HCT116 (cell line): ENCODE data around the gene GOLGA6L7. TPM values are rescaled to one million over a fixed set of nuclear protein-coding genes. Genes with fewer than 3 reads are reported as not detected.
"Not testable (repeated sequence)": the region's sequence is repeated elsewhere in the genome, so short reads cannot be mapped to it uniquely, and the experiment has no call there.

ENCODE experiments used
- ATAC-seq: fragments of 200-7000 bp; cut with Tn5 transposase; 2 replicates; pipeline ENCODE4 v1.9.1; 2020; ENCODE audit warnings: mild to moderate bottlenecking, moderate library complexity
- BruUV-seq: library from RNA; stranded (reverse); fragments of 400-500 nt; replicated peaks from 2 replicates; lab custom pipeline; 2021; lab: Mats Ljungman, UMichigan
- CTCF ChIA-PET: fragments of 300-600 bp; sonication (Branson Sonifier 250); formaldehyde crosslinking; loops from one replicate; lab custom pipeline; 2021; ENCODE audit warnings: antibody characterized with exemption; lab: Charles Lee
- POLR2A ChIA-PET: fragments of 300-600, 350-600 bp; sonication (Branson Sonifier 250); formaldehyde crosslinking; loops from one replicate; lab custom pipeline; 2021; ENCODE audit warnings: antibody characterized with exemption; lab: Charles Lee
- RAD21 ChIA-PET, 2 experiments: fragments of 300-600 bp; sonication (Branson Sonifier 250); formaldehyde crosslinking; loops; one replicate each; lab custom pipeline; 2023; ENCODE audit warnings: low total read pairs in 2 of 2; ENCODE audit not compliant: uncharacterized antibody in 2 of 2, unreplicated experiment in 2 of 2, low non-redundant PET in 1 of 2; lab: Charles Lee
- DNase-seq: peaks from one replicate; pipeline ENCODE4 v3.0.0-alpha.2; 2010; ENCODE audit warnings: low read depth, low spot score
- H2AFZ ChIP-seq: fragments of 200-600 bp; shearing (Covaris generic), sonication (generic); 2 replicates; pipeline ENCODE4 v1.6.1; 2017; ENCODE audit warnings: low read depth, mixed run types, mixed read lengths, antibody characterized with exemption, low read length; ENCODE audit not compliant: poor library complexity, severe bottlenecking
- H3K27ac ChIP-seq: 2 replicates; pipeline ENCODE4 v1.5.1; 2012; ENCODE audit warnings: low read depth, low read length
- H3K27me3 ChIP-seq: fragments of 200-600 bp; sonication (generic); 2 replicates; pipeline ENCODE4 v1.6.1; 2016; ENCODE audit warnings: mixed run types, low read length, mixed read lengths; ENCODE audit not compliant: insufficient read depth
- H3K36me3 ChIP-seq, 2 experiments: fragments of 200-500 bp in 1 of 2; fragments of 200-600 bp in 1 of 2; sonication (Bioruptor generic) in 1 of 2; sonication (generic) in 1 of 2; 2 replicates each; pipeline versions ENCODE4 v1.5.1 to v1.6.1; 2014 to 2016; ENCODE audit warnings: low read length in 2 of 2, inconsistent platforms in 1 of 2, mixed read lengths in 1 of 2, mixed run types in 1 of 2; ENCODE audit not compliant: insufficient read depth in 2 of 2, control insufficient read depth in 1 of 2
- H3K4me1 ChIP-seq, 2 experiments: fragments of 200-600 bp in 1 of 2; sonication (generic) in 1 of 2; 2 replicates each; pipeline versions ENCODE4 v1.5.1 to v1.6.1; 2012 to 2017; ENCODE audit warnings: low read length in 2 of 2, inconsistent platforms in 1 of 2, mild to moderate bottlenecking in 1 of 2, mixed read lengths in 1 of 2, mixed run types in 1 of 2, moderate library complexity in 1 of 2; ENCODE audit not compliant: insufficient read depth in 2 of 2, control insufficient read depth in 1 of 2
- H3K4me2 ChIP-seq: fragments of 200-600 bp; sonication (generic); 2 replicates; pipeline ENCODE4 v1.6.1; 2017; ENCODE audit warnings: mixed run types, low read length, mixed read lengths
- H3K4me3 ChIP-seq, 2 experiments: fragments of 200-600 bp in 1 of 2; sonication (generic) in 1 of 2; replicated peaks in 1 of 2; 2 replicates each; pipeline ENCODE4 v1.5.1; 2011 to 2016; ENCODE audit warnings: low read length in 2 of 2, control low read depth in 1 of 2, low read depth in 1 of 2, mild to moderate bottlenecking in 1 of 2, mixed read lengths in 1 of 2, mixed run types in 1 of 2
- H3K79me2 ChIP-seq: fragments of 200-600 bp; sonication (generic); 2 replicates; pipeline ENCODE4 v1.6.1; 2017; ENCODE audit warnings: mild to moderate bottlenecking, mixed run types, low read length, moderate library complexity, mixed read lengths; ENCODE audit not compliant: insufficient read depth
- H3K9ac ChIP-seq: fragments of 200-600 bp; sonication (generic); 2 replicates; pipeline ENCODE4 v1.6.1; 2016; ENCODE audit warnings: low read length, mixed read lengths
- H3K9me2 ChIP-seq: fragments of 200-600 bp; sonication (generic), shearing (Covaris generic); 2 replicates; pipeline ENCODE4 v1.6.1; 2017; ENCODE audit warnings: mixed run types, mild to moderate bottlenecking, moderate library complexity; ENCODE audit not compliant: insufficient read depth
- H3K9me3 ChIP-seq, 2 experiments: fragments of 200-500 bp in 1 of 2; fragments of 200-600 bp in 1 of 2; sonication (Bioruptor generic) in 1 of 2; sonication (generic) in 1 of 2; 2 replicates each; pipeline ENCODE4 v1.6.1; 2014 to 2017; ENCODE audit warnings: low read length in 2 of 2, mixed read lengths in 2 of 2, inconsistent platforms in 1 of 2, low read depth in 1 of 2, mild to moderate bottlenecking in 1 of 2, mixed run types in 1 of 2, moderate library complexity in 1 of 2; ENCODE audit not compliant: control insufficient read depth in 1 of 2, insufficient read depth in 1 of 2
- H4K20me1 ChIP-seq: fragments of 200-600 bp; sonication (generic), shearing (Covaris generic); 2 replicates; pipeline ENCODE4 v1.6.1; 2017; ENCODE audit warnings: mixed run types, mild to moderate bottlenecking, moderate library complexity; ENCODE audit not compliant: insufficient read depth
- intact Hi-C: fragments of 100-400 bp; cut with micrococcal nuclease; formaldehyde crosslinking; loops from 2 replicates; pipeline ENCODE4 v1.10.0; 2022
- total RNA-seq: library from RNA; stranded (reverse); gene quantifications from one replicate; pipeline ENCODE4 v1.2.1, GENCODE V29; 2021; ENCODE audit not compliant: unreplicated experiment

GOLGA6L7 gene
- total RNA-seq, 1 experiment from 2014 or later: not detected

DNA sequence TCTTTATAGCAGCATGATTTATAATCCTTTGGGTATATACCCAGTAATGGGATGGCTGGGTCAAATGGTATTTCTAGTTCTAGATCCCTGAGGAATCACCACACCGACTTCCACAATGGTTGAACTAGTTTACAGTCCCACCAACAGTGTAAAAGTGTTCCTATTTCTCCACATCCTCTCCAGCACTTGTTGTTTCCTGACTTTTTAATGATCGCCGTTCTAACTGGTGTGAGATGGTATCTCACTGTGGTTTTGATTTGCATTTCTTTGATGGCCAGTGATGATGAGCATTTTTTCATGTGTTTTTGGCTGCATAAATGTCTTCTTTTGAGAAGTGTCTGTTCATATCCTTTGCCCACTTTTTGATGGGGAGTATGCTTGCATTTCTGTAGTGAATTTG, 30.3 kb downstream of the GOLGA6L7 start:
- H3K4me2 ChIP-seq, RAD21 ChIA-PET, H2AFZ ChIP-seq, H3K36me3 ChIP-seq, POLR2A ChIA-PET, DNase-seq, H3K4me1 ChIP-seq, BruUV-seq, H3K9me2 ChIP-seq, H4K20me1 ChIP-seq, ATAC-seq, intact Hi-C loops, CTCF ChIA-PET, H3K4me3 ChIP-seq, H3K9ac ChIP-seq, H3K27ac ChIP-seq, H3K79me2 ChIP-seq, H3K9me3 ChIP-seq, H3K27me3 ChIP-seq: not testable (repeated sequence)

GRCh38 chr15:28814059-28814458, 34.4 kb downstream of the GOLGA6L7 start:
- H3K27ac ChIP-seq, intact Hi-C loops, H2AFZ ChIP-seq, H3K9me2 ChIP-seq, H3K9me3 ChIP-seq, H3K27me3 ChIP-seq, H3K79me2 ChIP-seq, CTCF ChIA-PET, H3K4me2 ChIP-seq, H4K20me1 ChIP-seq, DNase-seq, BruUV-seq, H3K9ac ChIP-seq, H3K4me3 ChIP-seq, ATAC-seq, H3K4me1 ChIP-seq, RAD21 ChIA-PET, H3K36me3 ChIP-seq, POLR2A ChIA-PET: not testable (repeated sequence)

DNA sequence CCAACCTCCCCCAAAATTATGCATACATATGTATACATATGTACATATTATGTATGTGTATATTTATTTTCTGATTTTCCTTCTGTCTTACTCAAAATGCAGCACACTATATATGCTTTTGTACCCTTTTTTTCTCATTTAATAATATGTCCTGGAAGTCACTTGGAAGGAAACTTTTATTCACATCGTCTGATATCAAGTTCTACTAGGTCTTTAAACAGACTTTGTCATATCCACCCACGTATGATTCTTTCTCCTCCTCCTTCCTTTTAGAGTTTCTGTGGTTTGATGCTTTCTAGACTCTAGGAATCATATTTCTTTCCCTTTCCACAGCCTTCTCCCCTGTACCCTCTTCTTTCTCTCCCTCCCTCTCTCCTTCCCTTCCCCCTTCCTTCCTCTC, 35.1 kb downstream of the GOLGA6L7 start:
- ATAC-seq, RAD21 ChIA-PET, BruUV-seq: not testable (repeated sequence)

DNA sequence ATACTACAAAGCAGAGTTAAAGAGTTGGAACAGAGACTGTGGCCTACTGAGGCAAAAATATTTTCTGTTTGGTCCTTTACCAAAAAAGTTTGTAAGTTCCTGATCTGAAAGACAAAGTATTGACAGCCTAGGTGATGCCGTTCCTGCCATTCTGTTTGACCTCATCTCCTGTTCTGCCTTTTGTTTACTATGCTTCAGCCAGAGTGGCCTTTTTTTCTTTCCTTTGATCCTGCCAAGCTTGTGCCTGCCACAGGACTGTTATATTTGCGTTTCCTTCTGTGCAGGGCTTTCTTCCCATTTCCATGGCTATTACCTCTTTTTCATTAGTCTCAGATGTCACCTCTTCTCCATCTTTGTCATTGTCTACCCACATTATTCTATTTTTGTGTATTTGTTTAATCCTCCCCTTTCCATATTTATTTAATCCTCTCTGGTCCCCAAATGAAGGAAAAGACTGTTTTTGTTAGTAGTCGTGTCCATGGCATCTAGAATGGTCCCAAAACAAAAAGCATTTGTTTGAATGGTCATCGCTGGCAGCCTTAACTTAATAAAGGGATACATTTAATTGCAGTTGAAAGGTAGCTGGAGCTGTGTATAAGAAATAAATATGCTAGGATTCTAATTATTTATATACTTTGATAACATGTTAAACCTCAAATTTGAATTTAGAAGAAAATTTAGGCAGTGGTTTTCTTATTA, 36.4 kb downstream of the GOLGA6L7 start:
- H3K9me3 ChIP-seq, H3K79me2 ChIP-seq, DNase-seq, RAD21 ChIA-PET, H3K27me3 ChIP-seq, H4K20me1 ChIP-seq, H3K4me1 ChIP-seq, ATAC-seq, H3K9me2 ChIP-seq, H3K9ac ChIP-seq, POLR2A ChIA-PET, H2AFZ ChIP-seq, CTCF ChIA-PET, H3K36me3 ChIP-seq, H3K27ac ChIP-seq, intact Hi-C loops, H3K4me2 ChIP-seq, H3K4me3 ChIP-seq, BruUV-seq: not testable (repeated sequence)

More for the DNA sequence above, 35.1 kb downstream of the GOLGA6L7 start:
- H3K9ac ChIP-seq, H4K20me1 ChIP-seq, CTCF ChIA-PET, H3K4me2 ChIP-seq, intact Hi-C loops, H3K4me1 ChIP-seq, H3K27me3 ChIP-seq, H3K9me2 ChIP-seq, H2AFZ ChIP-seq, POLR2A ChIA-PET, H3K9me3 ChIP-seq, DNase-seq, H3K79me2 ChIP-seq, H3K4me3 ChIP-seq, H3K36me3 ChIP-seq, H3K27ac ChIP-seq: not testable (repeated sequence)
